Endothelial cell of umbilical vein (primary cell): ENCODE results near the gene PLA2G1B. TPM values are rescaled to one million over a fixed set of nuclear protein-coding genes. Genes with fewer than 3 reads are reported as not detected.

ENCODE experiments used
- BruUV-seq: library from RNA; stranded (reverse); fragments of 400-500 nt; replicated peaks from 2 replicates; lab custom pipeline; 2021; lab: Mats Ljungman, UMichigan
- CTCF ChIA-PET: fragments of 300-600, 350-600 bp; sonication (Branson Sonifier 250); formaldehyde crosslinking; loops from one replicate; lab custom pipeline; 2021; ENCODE audit warnings: antibody characterized with exemption, inconsistent platforms; lab: Charles Lee
- POLR2A ChIA-PET: fragments of 300-600, 350-600 bp; sonication (Branson Sonifier 250); formaldehyde crosslinking; loops from one replicate; lab custom pipeline; 2021; ENCODE audit warnings: antibody characterized with exemption, inconsistent platforms; lab: Charles Lee
- DNase-seq: peaks from one replicate; pipeline ENCODE4 v3.0.0-alpha.2; 2011; ENCODE audit warnings: low read depth, low spot score
- FAIRE-seq: peaks from 2 replicates; lab custom pipeline; 2011; peaks lifted over from hg19 to GRCh38; lab: Jason Lieb, UNC
- H2AFZ ChIP-seq: 2 replicates; pipeline ENCODE4 v1.6.0; 2012; ENCODE audit warnings: low read depth, low read length, control low read depth, inconsistent platforms
- H3K27ac ChIP-seq: 2 replicates; pipeline ENCODE4 v1.5.1; 2011; ENCODE audit warnings: low read depth, mild to moderate bottlenecking, control low read depth, low read length, moderate library complexity; ENCODE audit not compliant: insufficient read depth
- H3K27me3 ChIP-seq, 2 experiments: 2 replicates each; pipeline versions ENCODE4 v1.6.0 to v1.6.1; 2011; ENCODE audit warnings: low read length in 2 of 2, mixed read lengths in 1 of 2; ENCODE audit not compliant: control insufficient read depth in 2 of 2, insufficient read depth in 2 of 2
- H3K36me3 ChIP-seq, 2 experiments: 2 replicates in 1 of 2; 3 replicates in 1 of 2; pipeline ENCODE4 v1.5.1; 2011; ENCODE audit warnings: low read length in 2 of 2, mild to moderate bottlenecking in 1 of 2, moderate library complexity in 1 of 2; ENCODE audit not compliant: control insufficient read depth in 2 of 2, insufficient read depth in 2 of 2; ENCODE audit errors: extremely low read depth in 1 of 2
- H3K4me1 ChIP-seq: 3 replicates; pipeline ENCODE4 v1.5.1; 2011; ENCODE audit warnings: mild to moderate bottlenecking, low read length; ENCODE audit not compliant: control insufficient read depth, insufficient read depth; ENCODE audit errors: extremely low read depth
- H3K4me2 ChIP-seq: 2 replicates; pipeline ENCODE4 v1.6.1; 2011; ENCODE audit warnings: low read length, control low read depth, mixed read lengths; ENCODE audit not compliant: insufficient read depth
- H3K4me3 ChIP-seq, 3 experiments: fragments of 200-600 bp in 1 of 3; sonication (generic), shearing (Covaris generic) in 1 of 3; replicated peaks in 1 of 3; 2 replicates each; pipeline ENCODE4 v1.5.1; 2011 to 2016; ENCODE audit warnings: control low read depth in 3 of 3, low read length in 3 of 3, mild to moderate bottlenecking in 2 of 3, inconsistent platforms in 1 of 3, low read depth in 1 of 3, moderate library complexity in 1 of 3; ENCODE audit not compliant: insufficient read depth in 1 of 3
- H3K79me2 ChIP-seq: 2 replicates; pipeline ENCODE4 v1.6.0; 2012; ENCODE audit warnings: low read length, inconsistent platforms; ENCODE audit not compliant: control insufficient read depth, insufficient read depth
- H3K9ac ChIP-seq: replicated peaks from 2 replicates; pipeline ENCODE3; 2011; ENCODE audit warnings: low read length, control low read depth; ENCODE audit not compliant: insufficient read depth; ENCODE audit errors: extremely low read depth
- H3K9me1 ChIP-seq: replicated peaks from 3 replicates; pipeline ENCODE4 v1.6.0; 2011; ENCODE audit warnings: mild to moderate bottlenecking, low read length; ENCODE audit not compliant: control insufficient read depth, insufficient read depth; ENCODE audit errors: extremely low read depth
- H3K9me3 ChIP-seq: replicated peaks from 2 replicates; pipeline ENCODE4 v1.5.1; 2012; ENCODE audit warnings: low read length, inconsistent platforms; ENCODE audit not compliant: control insufficient read depth, insufficient read depth
- H4K20me1 ChIP-seq: replicated peaks from 2 replicates; pipeline ENCODE3; 2011; ENCODE audit warnings: mild to moderate bottlenecking, low read length; ENCODE audit not compliant: control insufficient read depth, insufficient read depth; ENCODE audit errors: extremely low read depth
- CTCF ChIP-seq, 2 donors: IDR thresholded peaks; 1 replicate in 1 of 2; 2 replicates in 1 of 2; pipeline ENCODE4 v1.5.1; 2011; ENCODE audit warnings: low read length in 2 of 2, mild to moderate bottlenecking in 2 of 2, moderate library complexity in 2 of 2, control low read depth in 1 of 2, inconsistent platforms in 1 of 2, low read depth in 1 of 2; ENCODE audit not compliant: insufficient read depth in 1 of 2; ENCODE audit errors: extremely low read depth in 1 of 2
- EZH2 ChIP-seq: IDR thresholded peaks from 2 replicates; pipeline ENCODE4 v1.6.1; 2012; ENCODE audit warnings: borderline replicate concordance, low read depth, mild to moderate bottlenecking, moderate library complexity, low read length, inconsistent platforms; ENCODE audit not compliant: severe bottlenecking
- FOS ChIP-seq: IDR thresholded peaks from 2 replicates; pipeline ENCODE4 v1.6.1; 2011; ENCODE audit warnings: mild to moderate bottlenecking, low read length, moderate library complexity, borderline replicate concordance; ENCODE audit not compliant: insufficient read depth
- GATA2 ChIP-seq: IDR thresholded peaks from 2 replicates; pipeline ENCODE4 v1.7.0; 2011; ENCODE audit warnings: low read depth, mild to moderate bottlenecking, moderate library complexity, mixed read lengths, low read length; ENCODE audit not compliant: insufficient read length, insufficient read depth
- JUN ChIP-seq: IDR thresholded peaks from 2 replicates; pipeline ENCODE4 v1.6.1; 2011; ENCODE audit warnings: borderline replicate concordance, low read depth; ENCODE audit not compliant: insufficient read length, insufficient read depth
- MAX ChIP-seq: IDR thresholded peaks from 2 replicates; pipeline ENCODE4 v1.6.1; 2011; ENCODE audit not compliant: insufficient read depth, insufficient read length
- MYC ChIP-seq: IDR thresholded peaks from one replicate; pipeline ENCODE4 v1.6.1; 2011; ENCODE audit warnings: mild to moderate bottlenecking, low read depth, low read length
- POLR2AphosphoS5 ChIP-seq: IDR thresholded peaks from 2 replicates; pipeline ENCODE4 v1.6.1; 2012; ENCODE audit warnings: low read depth, mild to moderate bottlenecking, control low read depth, low read length, moderate library complexity; ENCODE audit not compliant: insufficient read depth
- dilution Hi-C: fragments of 300-500 bp; cut with MboI; formaldehyde crosslinking; loops from one replicate; pipeline ENCODE4 v1.15.0; 2019; ENCODE audit warnings: low sequenced_read_pairs; ENCODE audit not compliant: extremely low pct_ligation_motif_present
- intact Hi-C: fragments of 100-400 bp; cut with micrococcal nuclease; formaldehyde crosslinking; loops from one replicate; pipeline ENCODE4 v1.10.0; 2022
- polyA plus RNA-seq, 4 experiments: library from polyadenylated mRNA; depleted of rRNA in 3 of 4; stranded (reverse) in 3 of 4; unstranded in 1 of 4; fragments of >200 nt; gene quantifications; 2 replicates each; pipeline versions ENCODE4 v1.2.1 to v1.2.3, GENCODE V29; 2011 to 2012; ENCODE audit warnings: missing spikeins in 1 of 4
- total RNA-seq: library from RNA; stranded (reverse); gene quantifications from 2 replicates; pipeline ENCODE4 v1.2.3, GENCODE V29; 2021

PLA2G1B gene
- total and polyA plus RNA-seq, 2 donors (not counting 3 experiments of a cell fraction or from before 2014, with no cell fraction given): not detected

- no peaks in the 10 kb centered on the region for H3K79me2 ChIP-seq
- TF ChIP-seq EZH2 (no peak), FOS (no peak), CTCF (IDR thresholded peaks at IDR 0.05; ENCODE audit: extremely low read depth in 1 of 2, insufficient read depth in 1 of 2, low read depth in 1 of 2, low read length in 2 of 2) (peak; percentile 36 to 51)
- H3K9me1 ChIP-seq: no peaks in the 10 kb centered on the region
- DNase-seq (no peak), FAIRE-seq (no peak)
- dilution Hi-C loops: no loop called here
- no peak overlapping the region for H3K4me2 ChIP-seq
- H2AFZ ChIP-seq: no peak overlapping the region
- POLR2A ChIA-PET: interaction anchor here (0.6 kb wide), 1 partner anchor 65 kb away, joined by 5 read pairs; the partner anchor contains the start of gene SIRT4
- H3K4me1 ChIP-seq: no peaks in the 10 kb centered on the region
- no peaks in the 10 kb centered on the region for H4K20me1 ChIP-seq
- H3K4me3 ChIP-seq: no peak overlapping the region
- H3K27me3 ChIP-seq: peaks cover 47 to 54% of the 10 kb centered on the region in 2 experiments
- CTCF ChIA-PET: interaction anchor here (0.6 to 3.1 kb wide), 23 partner anchors 9 to 282 kb away, joined by 3 to 24 read pairs (median 4); partner anchors contain the start of gene PLA2G1B
- no peak overlapping the region for H3K27ac ChIP-seq
- H3K9me3 ChIP-seq: no peaks in the 10 kb centered on the region
- BruUV-seq: no TSS peak
- H3K9ac ChIP-seq: no peak overlapping the region
- intact Hi-C loops: no loop called here
- no peaks in the 10 kb centered on the region for H3K36me3 ChIP-seq
These were observed 39.8 kb upstream of the PLA2G1B start for GRCh38 chr12:120367233-120367923.

- intact Hi-C loops: no loop called here
- Histone ChIP-seq H3K27ac (no peak overlapping the region), H3K9me1 (no peaks in the 10 kb centered on the region), H3K4me2 (no peak overlapping the region), H2AFZ (no peak overlapping the region), H3K9ac (no peak overlapping the region), H3K9me3 (no peaks in the 10 kb centered on the region), H3K4me3 (no peak overlapping the region), H3K27me3 (peaks cover 44 to 51% of the 10 kb centered on the region in 2 experiments), H3K36me3 (no peaks in the 10 kb centered on the region), H3K4me1 (no peaks in the 10 kb centered on the region), H4K20me1 (no peaks in the 10 kb centered on the region), H3K79me2 (no peaks in the 10 kb centered on the region)
- no peak for FAIRE-seq
- POLR2A ChIA-PET: interaction anchor here (0.6 kb wide), 1 partner anchor 65 kb away, joined by 5 read pairs; the partner anchor contains the start of gene SIRT4
- no peak for TF ChIP-seq EZH2
- TF ChIP-seq GATA2: no peak
- no peak for TF ChIP-seq MYC
- TF ChIP-seq POLR2AphosphoS5: no peak
- no peak for TF ChIP-seq JUN
- no peak for TF ChIP-seq MAX
- TF ChIP-seq CTCF (IDR thresholded peaks at IDR 0.05; ENCODE audit: extremely low read depth in 1 of 2, insufficient read depth in 1 of 2, low read depth in 1 of 2, low read length in 2 of 2): no peak
- CTCF ChIA-PET: interaction anchor here (0.6 to 3.1 kb wide), 21 partner anchors 9 to 283 kb away, joined by 3 to 24 read pairs (median 4); partner anchors contain the start of gene PLA2G1B
- dilution Hi-C loops: no loop called here
- no TSS peak for BruUV-seq
- DNase-seq: no peak
These were observed 39.3 kb upstream of the PLA2G1B start for GRCh38 chr12:120366845-120367232.
